ENCODE data around the gene CADPS. TPM values are rescaled to one million over a fixed set of nuclear protein-coding genes. Genes with fewer than 3 reads are reported as not detected.

Gene CADPS
- total and polyA plus RNA-seq, 11 donors, result 3.6 to 37.8 (median 12.9) TPM

DNA sequence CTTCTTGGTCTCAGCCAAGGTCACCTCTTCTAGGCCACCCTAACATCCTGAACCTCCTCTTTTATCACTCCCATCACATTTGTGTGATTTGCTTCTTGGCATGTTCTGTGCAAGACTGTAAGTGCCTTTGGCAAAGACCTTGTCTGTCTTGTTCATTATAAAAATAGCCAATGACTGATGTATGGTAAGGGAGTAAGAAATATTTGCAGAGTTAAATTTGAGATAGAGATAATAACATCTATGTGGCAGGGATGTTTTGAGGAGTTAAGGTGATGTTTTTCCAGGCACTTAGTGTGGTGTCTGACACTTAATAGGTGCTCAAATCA is 202.3 kb downstream of the CADPS start:
- no peak for TF ChIP-seq POLR2A (IDR thresholded peaks at IDR 0.05)
- TF ChIP-seq, protein P1, sequence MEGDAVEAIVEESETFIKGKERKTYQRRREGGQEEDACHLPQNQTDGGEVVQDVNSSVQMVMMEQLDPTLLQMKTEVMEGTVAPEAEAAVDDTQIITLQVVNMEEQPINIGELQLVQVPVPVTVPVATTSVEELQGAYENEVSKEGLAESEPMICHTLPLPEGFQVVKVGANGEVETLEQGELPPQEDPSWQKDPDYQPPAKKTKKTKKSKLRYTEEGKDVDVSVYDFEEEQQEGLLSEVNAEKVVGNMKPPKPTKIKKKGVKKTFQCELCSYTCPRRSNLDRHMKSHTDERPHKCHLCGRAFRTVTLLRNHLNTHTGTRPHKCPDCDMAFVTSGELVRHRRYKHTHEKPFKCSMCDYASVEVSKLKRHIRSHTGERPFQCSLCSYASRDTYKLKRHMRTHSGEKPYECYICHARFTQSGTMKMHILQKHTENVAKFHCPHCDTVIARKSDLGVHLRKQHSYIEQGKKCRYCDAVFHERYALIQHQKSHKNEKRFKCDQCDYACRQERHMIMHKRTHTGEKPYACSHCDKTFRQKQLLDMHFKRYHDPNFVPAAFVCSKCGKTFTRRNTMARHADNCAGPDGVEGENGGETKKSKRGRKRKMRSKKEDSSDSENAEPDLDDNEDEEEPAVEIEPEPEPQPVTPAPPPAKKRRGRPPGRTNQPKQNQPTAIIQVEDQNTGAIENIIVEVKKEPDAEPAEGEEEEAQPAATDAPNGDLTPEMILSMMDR (IDR thresholded peaks at IDR 0.05), result no peak
- peaks cover 0 to 16% (median 0%) of the 10 kb centered on the region in 12 donors for H3K4me1 ChIP-seq
- intact Hi-C loops (cut with DNase I), result no loop called here

DNA sequence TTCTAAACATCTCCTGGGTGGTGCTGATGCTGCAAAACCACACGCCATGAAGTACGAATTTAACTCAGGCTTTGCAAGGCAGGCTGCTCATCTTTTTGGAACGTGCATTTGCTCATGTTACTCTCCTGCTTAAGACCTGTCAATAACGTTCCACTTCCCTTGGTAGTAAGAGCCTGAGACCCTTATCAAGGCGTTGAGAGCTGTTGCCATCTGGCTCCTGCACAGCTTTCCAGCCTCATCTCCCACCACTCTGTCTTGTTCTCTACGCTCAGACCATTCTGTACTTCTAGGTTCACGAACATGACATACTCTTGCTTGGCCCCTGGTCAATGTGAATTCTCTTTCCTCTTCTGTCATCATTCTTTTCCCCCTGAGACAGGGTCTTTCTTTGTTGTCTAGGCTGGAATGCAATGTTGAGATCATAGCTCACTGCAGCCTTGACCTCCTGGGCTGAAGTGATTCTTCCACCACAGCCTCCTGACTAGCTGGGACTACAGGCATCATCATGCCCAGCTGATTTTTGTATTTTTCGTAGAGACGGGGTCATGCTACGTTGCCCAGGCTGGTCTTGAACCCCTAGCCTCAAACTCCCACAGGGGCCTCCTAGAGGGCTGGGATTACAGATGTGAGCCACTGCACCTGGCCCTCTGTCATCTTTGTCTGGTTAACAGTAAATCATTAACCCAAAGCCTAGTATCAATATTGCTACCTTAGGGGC is 202.8 kb downstream of the CADPS start:
- H3K27ac ChIP-seq, result peak overlapping the region in 1 of 12 donors; percentile 24
- WGBS, 4 donors, result 45 to 57% (median 48%) methylated on average over 10 of the region's 10 CpGs
- DNase-seq (no peak), ATAC-seq (peak in 1 of 4 donors; percentile 14)
- H3K36me3 ChIP-seq, result no peaks in the 10 kb centered on the region
- no peaks in the 10 kb centered on the region for H3K9me3 ChIP-seq
- peaks cover 0 to 4% (median 0%) of the 10 kb centered on the region in 9 donors for H3K27me3 ChIP-seq
- intact Hi-C loops (cut with DNase I), result no loop called here
- H3K4me3 ChIP-seq, result no peak overlapping the region
- peaks cover 0 to 16% (median 0%) of the 10 kb centered on the region in 12 donors for H3K4me1 ChIP-seq
- TF ChIP-seq POLR2A (IDR thresholded peaks at IDR 0.05), result no peak
- TF ChIP-seq, protein P1 (IDR thresholded peaks at IDR 0.05), result no peak

More for the DNA sequence above, 202.3 kb downstream of the CADPS start:
- Histone ChIP-seq H3K27me3 (peaks cover 0 to 4% (median 0%) of the 10 kb centered on the region in 9 donors), H3K36me3 (no peaks in the 10 kb centered on the region), H3K27ac (peak overlapping the region in 1 of 12 donors; percentile 24), H3K4me3 (no peak overlapping the region), H3K9me3 (no peaks in the 10 kb centered on the region)
- DNase-seq (no peak), ATAC-seq (peak in 3 of 4 donors; percentile 49 to 66 (median 62))

- Histone ChIP-seq H3K4me3 (no peak overlapping the region), H3K4me1 (peaks cover 0 to 16% (median 0%) of the 10 kb centered on the region in 12 donors), H3K27me3 (peaks cover 0 to 4% (median 0%) of the 10 kb centered on the region in 9 donors), H3K9me3 (no peaks in the 10 kb centered on the region), H3K27ac (no peak overlapping the region), H3K36me3 (no peaks in the 10 kb centered on the region)
- TF ChIP-seq, protein P1 (IDR thresholded peaks at IDR 0.05), result no peak
- no peak for TF ChIP-seq POLR2A (IDR thresholded peaks at IDR 0.05)
- intact Hi-C loops (cut with DNase I), result no loop called here
- no peak for DNase-seq
- no peak for ATAC-seq
These were observed 204.9 kb downstream of the CADPS start for GRCh38 chr3:62670351-62670750.

DNA sequence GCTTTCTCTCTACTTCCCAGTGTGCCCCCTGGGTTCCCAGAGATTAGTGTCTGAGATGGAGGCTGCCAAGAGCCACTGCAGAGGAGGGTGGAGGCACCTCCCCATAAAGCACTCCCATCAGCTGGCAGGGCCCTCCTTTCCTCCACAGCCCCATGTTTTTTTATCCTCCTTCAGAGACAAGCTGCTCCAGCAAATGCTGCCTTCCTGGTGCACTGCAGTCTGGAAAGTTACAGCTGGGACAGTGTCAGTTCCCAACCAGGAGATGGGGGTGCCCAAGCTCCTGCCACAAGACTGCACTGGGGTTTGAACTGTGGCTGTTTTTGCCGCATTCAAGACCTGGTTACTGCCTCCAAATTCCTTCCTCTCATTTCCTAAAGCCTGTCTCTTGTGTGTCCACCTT is 206.1 kb downstream of the CADPS start:
- Histone ChIP-seq H3K9me3 (no peaks in the 10 kb centered on the region), H3K27me3 (no peaks in the 10 kb centered on the region), H3K4me1 (peaks cover 0 to 20% (median 0%) of the 10 kb centered on the region in 12 donors), H3K36me3 (no peaks in the 10 kb centered on the region), H3K27ac (no peak overlapping the region), H3K4me3 (no peak overlapping the region)
- DNase-seq (no peak), ATAC-seq (no peak)
- intact Hi-C loops (cut with DNase I), result loop anchor here (5.0 to 10.0 kb wide), 9 partner anchors 47 to 558 kb away; partner anchors contain the start of gene CADPS (in 1 of the 10)
- 56 to 80% (median 77%) methylated on average over 1 of the region's 1 CpG for WGBS, 4 donors
- TF ChIP-seq, protein P1 (IDR thresholded peaks at IDR 0.05), result no peak
- no peak for TF ChIP-seq POLR2A (IDR thresholded peaks at IDR 0.05)
